Tibial nerve (tissue), 4 donors: Measurements from ENCODE around the gene PDE3B.

Source experiments
- CTCF ChIP-seq, 5 experiments: fragments of 200-600 bp in 3 of 5; fragments of 450-650 bp in 2 of 5; sonication (generic) in 3 of 5; IDR thresholded peaks; one replicate each; pipeline ENCODE4 v1.5.1; 2016 to 2019; ENCODE audit warnings: antibody characterized with exemption in 5 of 5, mild to moderate bottlenecking in 3 of 5, moderate library complexity in 2 of 5
- EP300 ChIP-seq, 2 donors: sonication (generic); formaldehyde crosslinking; IDR thresholded peaks; one replicate each; pipeline ENCODE4 v1.6.1; 2017; ENCODE audit warnings: antibody characterized with exemption in 2 of 2, mild to moderate bottlenecking in 1 of 2
- POLR2A ChIP-seq, 2 donors: fragments of 450-650 bp; IDR thresholded peaks; one replicate each; pipeline ENCODE4 v1.6.1; 2017; ENCODE audit warnings: antibody characterized with exemption in 2 of 2, mild to moderate bottlenecking in 2 of 2, moderate library complexity in 2 of 2

DNA sequence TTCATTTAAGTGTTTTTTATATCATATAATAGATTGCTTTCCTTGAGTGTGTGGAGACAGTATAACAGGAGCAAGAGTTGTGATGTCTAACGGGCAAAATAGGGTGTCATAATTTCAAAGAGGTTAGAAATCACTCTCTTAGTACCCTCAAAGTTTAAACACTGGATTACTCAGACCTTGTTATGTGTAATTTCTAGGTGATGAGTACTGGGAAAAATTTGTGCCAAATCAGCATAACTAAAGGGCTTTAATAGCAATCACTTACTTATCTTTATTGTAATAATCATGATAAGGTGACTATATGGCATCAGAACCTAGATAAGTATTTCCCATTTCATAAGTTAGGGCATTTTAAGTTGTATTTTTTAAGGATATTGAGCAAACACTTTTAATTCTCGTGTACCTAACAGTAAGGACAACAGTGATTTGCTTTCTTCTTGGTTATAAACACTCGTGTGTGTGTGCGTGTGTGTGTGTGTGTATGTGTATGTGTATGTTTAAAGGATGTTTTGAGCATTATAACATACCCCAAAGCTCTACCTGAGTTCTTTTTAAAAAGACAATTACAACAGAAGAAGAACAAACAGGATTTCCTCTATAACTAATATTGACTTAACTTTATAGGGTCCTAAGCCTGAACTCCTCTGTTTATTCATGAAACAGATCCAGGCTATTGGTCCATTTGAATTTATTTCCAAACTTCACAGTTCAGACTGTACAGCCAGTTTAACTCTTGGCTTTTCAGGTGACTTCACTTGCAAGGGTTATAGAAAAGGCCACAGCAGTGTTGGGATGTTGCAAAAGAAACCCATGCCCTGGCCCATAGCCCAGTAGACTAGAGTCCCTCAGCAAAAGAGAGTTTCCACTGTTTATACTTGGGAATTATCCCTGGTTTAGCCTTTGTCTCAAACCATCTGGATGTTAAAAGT, 23.7 kb upstream of the PDE3B start:
- no peak for TF ChIP-seq CTCF (IDR thresholded peaks at IDR 0.05)
- no peak for TF ChIP-seq POLR2A (IDR thresholded peaks at IDR 0.05)
- no peak for TF ChIP-seq EP300 (IDR thresholded peaks at IDR 0.05)
